NCI-H82 (cell line): ENCODE results near the gene CYRIA.

Source experiments
- DNase-seq: peaks from one replicate; lab custom pipeline; 2025; lab: John Stamatoyannopoulos, UW

The CYRIA gene

DNA sequence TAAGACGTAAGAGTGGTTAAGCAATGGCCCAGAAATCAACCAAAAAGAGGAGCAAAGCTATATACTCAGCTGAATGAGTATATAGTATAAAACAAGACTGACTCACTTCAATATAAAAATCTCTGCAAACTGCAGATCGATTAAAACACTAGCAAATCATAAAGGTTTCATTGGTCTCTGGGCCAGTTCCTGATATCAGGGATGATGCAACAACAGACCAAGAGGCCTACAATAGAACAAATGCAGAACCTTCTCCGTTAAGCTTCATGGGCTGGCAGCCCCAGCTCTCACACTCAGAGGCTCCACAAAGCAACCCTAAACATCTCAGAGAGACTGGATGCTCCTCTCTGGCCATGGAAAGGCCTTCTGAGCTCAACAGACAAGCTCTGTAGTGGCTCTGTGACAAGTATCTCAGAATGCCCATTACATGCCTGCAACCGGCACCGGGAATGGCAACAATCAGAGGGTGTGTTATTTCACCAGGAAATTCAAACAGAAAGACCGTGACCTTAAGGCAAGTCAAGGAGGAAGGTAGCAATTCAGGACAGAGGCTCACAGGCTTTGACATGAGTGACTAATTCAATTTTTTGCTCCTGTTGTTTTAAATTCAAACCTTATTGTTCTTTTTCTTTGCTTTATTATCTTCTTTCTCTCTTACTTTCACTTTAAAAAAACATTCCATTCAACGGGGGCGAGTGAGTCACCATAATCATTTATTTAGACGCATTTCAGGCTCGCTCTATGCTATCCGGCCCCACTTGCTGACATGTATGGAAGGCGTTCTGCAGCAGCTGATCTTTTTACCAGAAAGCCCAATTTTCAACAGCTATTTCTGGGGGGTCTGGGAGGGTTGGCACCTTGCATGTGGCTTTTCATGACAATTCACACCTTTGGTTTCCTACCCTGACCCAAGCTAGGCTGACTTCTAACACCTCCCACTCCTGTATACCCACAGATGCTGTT is 15.1 kb downstream of the CYRIA start:
- DNase-seq: no peak

DNA sequence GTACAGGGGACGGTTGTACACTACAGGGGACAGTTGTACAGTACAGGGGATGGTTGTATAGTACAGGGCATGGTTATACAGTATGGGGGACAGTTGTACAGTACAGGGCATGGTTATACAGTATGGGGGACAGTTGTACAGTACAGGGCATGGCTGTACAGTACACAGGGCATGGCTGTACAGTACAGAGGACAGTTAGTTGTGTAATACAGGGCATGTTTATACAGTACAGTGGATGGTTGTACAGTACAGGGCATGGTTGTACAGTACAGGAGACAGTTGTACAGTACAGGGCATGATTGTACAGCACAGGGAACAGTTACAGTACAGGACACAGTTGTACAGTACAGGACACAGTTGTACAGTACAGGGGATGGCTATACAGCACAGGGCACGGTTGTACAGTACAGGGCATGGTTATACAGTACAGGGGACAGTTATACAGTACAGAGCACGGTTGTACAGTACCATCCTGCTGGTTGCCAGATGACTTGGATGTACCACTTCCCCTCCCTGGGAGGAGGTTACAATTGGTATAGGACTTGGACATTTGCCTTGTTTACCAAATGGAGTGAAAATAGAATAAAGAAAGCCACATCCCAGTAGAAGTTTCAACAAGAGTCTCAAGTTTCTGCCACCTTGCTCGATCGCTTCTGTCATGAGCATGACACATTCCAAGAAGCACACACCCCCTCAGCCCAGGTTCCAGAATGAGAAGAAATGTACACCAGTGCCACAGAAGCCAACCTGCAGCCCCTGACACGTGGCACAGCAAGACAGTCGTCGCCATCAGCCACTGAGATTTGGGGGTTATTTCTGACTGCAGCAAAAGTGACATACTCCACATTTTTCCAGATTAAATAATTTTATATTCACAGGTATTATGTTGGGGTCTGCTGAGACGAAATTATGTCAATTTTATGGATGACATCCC is 16.0 kb downstream of the CYRIA start:
- no peak for DNase-seq

DNA sequence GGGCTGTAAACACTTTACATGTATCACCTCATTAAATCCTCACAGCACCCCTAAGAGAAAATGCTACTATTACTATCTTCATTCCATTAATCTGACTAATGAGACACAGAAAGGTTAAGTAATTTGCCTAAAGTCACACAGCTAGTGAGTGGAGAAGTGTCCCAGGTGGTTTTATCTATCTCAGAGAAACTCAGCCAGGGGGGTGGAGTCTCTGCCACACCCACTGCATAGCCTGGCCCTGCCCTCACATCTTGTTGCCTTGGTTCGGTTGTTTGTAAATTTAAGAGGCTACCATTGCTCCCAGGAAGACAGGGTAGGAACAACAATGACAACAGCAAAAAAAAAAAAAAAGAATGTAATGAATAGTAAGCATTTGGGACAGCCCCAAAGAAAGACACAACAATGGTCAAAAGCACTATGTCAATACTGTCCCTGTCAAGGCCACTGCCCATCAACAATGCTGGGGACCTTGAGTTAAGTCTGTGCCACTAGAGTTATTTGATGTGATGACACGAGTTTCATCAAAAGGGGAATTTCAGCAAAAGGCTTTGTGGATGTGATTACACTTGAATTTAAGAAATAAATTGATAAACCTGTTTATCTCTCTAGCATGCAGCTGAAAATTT is 17.5 kb downstream of the CYRIA start:
- DNase-seq: no peak

DNA sequence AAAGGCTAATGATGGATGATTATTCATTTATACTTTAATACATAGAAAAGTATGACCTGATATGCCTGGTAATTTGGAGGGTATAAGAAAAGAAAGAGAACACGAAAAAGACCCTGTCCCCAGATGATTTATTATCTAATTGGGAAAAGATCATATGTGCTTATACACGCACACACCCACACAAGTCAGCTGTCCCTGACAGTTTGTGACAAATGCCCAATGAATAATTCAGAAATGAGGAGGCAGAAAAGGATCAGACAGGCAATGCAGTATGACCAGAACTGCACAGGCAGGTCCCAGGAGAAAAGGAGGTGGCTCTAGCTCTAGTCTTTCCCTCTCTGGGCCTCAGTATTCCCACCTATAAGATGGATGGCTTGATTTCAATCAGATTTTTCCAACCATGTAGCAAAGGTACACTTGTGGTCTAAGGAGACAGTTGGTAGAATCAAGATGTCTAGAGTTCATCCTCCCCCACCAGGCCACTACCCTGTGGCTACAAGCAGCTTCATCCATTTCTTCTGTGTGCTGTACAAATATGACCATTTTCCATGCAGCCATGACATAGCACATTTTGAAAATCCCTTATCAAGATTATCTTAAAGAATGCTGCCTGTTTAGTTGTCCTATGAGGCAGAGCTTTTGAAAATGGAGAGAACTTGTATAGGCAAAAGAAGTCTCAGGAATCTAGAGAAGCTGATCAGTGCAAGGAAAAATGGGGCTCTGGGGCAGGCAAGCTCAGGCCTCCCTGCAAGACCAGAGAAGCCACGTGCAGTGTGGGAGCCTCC is 19.7 kb downstream of the CYRIA start:
- DNase-seq: no peak

DNA sequence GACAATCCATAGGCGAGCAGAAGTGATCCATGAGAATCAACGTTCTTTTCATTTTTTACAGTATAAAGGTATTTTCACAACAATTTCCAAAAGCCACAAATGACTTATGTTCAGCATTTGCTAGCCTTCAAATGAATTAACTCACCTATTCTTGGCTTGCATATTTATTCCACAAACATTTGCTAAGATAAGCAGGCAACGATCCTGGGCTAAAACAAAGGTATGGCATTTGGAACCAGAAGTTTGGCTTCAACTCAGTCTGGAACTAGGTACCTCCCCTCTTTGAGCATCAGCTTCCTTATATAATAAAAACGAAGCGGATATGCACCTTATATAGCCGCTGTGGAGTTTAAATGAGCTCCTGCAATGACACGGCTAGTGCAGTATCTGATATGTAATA is 20.5 kb downstream of the CYRIA start:
- DNase-seq: no peak

DNA sequence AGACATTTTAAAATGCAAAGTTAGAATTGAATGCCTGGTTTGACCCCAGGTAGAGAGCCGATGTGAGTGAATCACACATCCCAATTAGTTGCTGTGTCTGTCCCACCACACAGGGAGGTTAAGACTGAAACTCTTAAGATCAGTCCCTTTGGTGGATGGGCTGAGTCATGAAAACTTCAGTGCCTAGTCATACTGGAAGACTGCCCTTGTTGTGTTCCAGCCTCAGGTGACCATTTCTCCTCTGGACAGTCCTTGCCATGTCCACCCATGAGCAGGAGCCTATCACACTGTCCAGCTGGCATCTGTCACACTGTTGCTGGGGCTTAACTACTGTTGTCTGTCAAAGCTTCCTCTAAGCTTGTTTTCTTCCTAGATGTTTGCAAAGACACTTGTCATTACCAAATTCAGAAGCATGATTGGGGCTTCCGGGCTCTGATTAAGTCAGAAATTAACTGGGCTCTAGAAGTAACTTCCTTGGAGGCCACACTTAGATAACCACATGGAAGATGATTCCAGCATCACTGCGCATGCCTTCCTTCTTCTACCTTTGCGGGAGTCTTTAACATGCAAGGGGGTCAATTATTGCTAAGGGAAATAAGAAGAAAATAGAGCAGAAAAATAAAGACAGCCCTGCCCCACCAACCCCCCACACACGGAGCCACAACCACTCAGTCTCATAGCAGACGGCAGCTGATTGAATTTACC is 21.3 kb downstream of the CYRIA start:
- DNase-seq: peak; percentile 75

DNA sequence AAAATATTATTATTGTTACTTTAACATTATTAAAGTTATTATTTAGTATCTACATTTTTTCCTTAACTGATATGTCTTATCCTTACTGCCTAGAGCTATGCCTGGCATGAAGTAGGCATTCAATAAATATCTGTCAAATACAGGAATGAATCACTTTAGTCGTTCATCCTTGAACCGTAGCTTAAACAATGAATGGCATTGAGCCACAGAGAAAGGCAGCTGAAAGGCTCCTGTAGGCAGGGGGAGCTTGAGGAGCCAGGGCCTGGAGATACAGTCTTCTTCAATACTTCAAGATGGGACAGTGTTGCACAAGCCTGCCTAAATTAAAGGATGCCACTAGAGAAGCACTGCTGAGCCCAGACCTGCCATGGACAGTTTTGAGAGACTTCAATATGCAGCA is 22.5 kb downstream of the CYRIA start:
- DNase-seq: no peak

DNA sequence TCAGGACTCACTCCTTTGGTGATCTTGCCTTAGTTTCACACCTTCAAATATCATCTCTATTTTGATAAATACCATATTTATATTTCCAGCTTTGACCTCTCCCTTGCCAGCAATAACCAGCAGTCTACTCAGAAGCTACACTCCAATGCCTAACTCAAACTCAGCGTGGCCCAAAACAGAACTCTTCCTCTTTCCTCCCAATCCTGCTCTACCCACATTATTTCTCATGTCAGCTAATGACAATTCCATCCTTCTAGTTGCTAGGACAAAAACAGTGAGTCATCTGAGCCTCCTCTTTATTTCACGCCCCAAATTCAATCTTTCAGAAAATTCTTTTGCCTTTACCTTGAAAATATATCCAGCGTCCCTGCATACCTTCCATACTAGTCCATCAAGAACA is 23.5 kb downstream of the CYRIA start:
- DNase-seq: no peak

DNA sequence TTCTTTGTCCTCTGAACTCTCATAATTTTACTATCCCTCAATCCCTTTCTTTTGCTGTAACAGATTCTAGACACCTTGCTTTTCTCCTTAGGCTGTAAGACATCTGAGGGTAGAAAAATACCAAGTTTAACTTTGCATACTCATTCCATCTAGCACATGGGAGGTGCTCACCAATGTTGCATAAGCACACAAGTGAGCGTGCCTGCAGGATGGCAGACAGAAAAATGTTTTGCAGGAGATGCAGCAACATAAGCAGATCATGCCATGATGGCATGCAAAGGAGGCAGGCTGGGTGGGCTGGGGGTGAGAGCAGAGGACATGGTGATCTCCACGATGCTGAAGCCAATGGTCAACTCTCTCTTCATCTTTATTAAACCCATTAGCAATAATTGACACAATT is 24.1 kb downstream of the CYRIA start:
- no peak for DNase-seq

DNA sequence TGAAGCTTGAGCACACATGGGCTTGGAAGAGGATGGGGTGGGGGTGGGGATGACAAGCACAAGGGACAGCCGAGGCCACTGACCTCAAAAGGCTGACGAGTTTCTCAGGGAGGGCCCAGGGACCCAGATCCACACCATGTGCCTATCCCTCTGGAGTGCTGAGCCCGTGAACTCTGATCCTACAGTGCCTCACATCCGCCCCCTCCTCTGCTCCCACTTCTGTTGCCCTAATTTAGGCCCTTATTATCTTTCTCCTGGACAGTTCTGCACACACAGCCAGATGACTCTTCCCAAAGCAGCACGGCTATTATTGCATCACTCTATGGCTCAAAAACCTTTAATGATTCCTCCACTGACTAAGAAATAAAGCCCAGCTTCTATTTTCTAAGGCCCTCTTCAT is 24.8 kb downstream of the CYRIA start:
- DNase-seq: peak; percentile 18

DNA sequence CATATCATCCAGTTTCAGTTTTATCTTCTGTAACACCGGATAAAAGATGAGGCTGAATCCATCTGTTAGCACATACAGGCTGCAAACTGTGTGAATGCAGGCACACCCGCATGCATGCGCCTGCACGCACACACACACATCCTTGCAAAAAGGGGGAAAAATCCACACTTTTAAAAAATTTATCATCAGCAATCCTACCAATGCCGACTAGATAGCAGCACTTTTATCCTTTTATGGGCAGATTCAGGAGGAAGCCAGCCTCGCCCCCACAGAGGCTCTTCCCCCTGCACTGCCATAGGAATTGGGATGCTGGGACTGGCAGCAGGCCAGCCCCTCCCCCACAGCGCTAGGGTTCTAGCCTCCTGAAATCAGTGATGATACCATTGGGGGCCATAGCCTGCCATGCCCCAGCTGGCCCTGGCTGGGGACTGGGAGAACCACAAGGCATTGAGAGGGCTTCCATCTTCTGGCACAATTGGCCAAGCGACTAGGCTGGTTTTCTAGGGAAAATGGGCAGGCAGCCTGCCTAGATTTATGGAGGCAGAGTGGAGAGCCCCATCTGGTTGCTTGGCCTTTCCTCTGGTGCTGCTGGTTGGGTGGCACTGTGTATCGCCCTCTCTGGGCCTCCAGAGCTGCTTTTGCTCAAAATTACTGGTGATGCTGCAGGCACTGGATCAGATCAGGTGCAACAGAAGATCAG is 25.5 kb downstream of the CYRIA start:
- no peak for DNase-seq

DNA sequence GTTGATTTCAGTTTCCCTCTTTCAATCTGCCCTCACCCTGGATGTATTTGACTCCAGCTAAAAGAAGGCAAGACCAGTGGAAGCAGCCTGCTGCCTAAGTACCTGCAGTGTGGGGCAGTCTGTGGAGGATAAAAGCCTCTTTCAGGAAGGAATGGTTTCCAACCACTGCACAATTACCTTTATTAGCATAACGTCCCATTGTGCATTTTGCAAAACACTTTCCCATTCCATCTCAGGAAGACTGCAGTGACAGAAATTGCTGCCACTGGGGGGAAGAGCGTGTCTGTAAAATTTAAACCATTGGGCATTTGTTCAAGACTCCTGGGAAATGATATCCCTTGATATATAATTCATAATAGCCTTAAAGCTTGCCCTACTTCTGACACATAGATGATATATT is 26.2 kb downstream of the CYRIA start:
- no peak for DNase-seq

DNA sequence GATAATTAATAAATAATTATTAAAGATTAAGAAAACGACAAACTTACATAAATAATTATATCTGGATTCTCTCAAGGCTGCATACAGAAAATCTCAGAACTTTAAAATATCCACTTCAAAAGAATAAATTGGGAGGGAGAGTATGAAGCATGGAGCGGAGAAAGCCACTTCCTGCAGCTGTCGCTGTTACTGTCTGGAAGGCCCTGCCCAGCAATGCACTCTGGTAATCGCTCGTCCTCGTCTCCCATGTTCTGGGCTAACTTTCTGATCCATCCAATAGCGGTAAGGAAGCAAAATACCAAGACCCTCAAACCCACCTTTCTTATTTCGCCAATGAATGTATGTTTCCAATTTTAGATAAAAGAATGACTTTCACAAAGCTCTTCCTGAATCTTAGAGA is 26.7 kb downstream of the CYRIA start:
- no peak for DNase-seq

DNA sequence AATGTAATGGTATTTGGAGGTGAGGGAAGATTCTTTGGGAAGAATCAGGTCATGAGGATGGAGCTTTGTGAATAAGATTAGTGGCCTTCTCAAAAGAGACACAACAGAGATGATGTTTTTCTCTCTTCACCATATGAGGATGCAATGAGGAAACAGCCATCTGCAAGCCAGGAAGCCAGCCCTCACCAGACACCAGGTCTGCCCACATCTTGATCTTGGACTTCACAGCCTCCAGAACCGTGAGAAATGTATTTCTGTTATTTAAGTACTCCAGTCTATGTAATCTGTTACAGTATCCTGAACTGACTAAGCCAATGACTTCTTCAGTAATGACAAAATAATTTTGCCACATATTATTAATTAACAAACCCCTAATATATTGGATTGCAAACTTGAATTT is 28.3 kb downstream of the CYRIA start:
- DNase-seq: no peak

DNA sequence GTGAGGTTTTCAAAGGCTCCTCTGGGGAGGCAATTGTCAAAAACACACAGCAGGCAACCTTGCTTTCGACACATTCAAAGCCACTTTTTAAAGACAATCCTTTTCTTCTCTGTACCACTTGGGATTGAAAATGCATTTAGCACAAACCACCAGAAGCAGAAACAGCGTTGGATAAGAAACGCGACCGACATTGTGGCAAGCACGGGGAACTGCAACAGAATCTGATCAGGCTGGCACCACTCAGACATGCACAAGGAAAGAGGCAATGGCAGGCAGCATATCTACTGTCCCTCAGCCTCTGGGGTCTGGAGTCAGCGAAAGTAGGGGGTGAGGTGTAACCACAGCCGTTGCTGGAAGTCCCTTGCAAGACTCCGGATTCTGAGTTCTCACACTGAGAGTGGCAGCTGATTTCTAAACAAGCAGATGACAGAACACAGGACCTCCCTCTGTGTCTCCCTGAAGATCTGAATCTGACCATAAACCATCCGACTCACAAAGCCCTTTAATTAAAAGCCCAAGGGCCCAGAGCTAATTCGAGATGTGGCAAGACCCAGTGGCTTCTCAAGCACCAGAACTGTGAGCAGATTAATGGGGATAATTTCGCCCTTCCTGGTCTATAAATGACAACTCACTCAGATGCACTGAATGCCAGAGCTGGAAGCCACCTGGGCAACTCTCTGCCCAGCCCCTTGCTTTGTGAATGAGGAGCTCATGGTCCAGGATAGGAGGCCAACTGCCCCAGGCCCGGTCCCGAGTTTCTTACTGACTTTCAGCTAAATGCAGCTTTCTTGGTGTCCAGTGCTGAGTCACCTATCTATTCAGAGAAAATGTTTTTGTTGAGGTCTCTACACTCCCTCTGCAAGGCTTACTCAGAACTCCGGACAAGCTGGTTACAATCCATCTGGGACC is 29.6 kb downstream of the CYRIA start:
- peak; percentile 58 for DNase-seq

DNA sequence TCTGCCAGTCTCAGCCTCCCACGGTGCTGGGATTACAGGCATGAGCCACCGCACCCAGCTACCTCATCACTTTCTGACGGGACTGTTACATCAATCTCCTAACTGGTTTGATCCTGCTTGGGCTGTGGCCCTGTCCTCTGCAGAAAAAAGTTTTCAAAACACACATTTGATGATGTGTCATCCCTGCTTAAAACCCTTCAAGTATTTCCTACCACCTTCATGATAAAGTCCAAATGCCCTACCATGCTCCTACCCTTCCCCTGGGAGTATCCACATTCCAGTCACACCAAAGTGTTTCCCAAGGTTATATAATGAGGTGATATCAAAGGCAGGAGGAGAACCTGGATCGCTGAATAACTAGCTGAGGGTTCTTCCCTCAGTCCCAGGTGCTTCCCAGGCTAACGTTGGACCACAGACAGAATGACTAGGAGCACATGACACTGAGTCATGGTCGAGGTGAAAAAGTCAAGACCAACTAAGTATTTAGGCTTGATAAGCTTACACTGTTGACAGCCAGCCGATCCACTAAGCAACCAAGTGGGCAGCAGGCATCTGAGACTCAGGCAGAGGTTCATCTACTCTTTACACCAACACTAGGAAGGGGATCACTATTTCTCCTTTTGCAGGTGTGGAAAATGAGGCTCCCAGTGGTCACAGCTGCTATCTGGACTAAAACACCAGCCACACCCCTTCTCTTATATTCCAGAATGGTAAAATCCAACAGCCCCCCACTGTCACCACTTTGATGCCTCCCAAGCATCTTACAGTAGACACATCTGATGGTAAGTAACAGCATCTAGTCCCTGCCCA is 31.8 kb downstream of the CYRIA start:
- no peak for DNase-seq

DNA sequence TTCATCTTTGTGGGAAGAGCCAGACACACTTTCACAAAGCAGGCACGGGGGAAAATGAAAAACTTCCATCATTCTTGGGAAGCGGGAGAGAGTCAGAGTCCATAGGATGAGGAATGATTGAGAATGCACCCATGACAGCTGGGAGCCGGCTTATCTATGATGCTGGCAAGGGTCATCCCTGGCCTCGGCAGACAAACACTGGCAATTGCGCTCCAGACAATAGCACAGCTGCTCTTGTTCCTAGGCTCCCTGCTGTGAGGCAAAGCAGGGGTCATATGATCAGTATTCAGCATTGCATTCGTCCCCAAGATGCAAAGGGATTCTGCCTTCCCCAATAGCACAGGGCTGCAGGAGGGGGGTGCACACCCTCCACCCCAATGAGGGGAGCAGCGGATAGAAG is 33.0 kb downstream of the CYRIA start:
- peak; percentile 95 for DNase-seq

DNA sequence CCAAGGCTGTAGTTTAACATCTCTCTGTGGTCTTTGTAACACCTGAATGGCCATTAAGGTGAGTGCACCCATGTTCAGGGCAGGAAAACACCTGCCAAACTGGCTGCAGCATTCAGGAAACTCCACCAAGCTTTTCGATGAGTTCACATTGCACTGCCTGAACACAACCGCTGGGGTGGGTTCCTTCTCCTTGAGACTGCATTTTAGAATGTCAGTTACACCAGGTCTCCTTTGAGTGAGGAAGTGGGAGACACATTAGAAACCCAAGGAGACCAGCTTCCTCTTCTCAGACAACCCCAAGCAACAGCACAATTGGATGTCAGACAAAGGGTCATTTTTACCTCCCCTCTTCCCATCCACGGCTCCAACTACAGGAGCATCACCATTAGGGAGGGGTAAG is 35.2 kb downstream of the CYRIA start:
- no peak for DNase-seq
